Body of pancreas (tissue), 4 donors: Measurements from ENCODE around the gene TACC2. TPM values are rescaled to one million over a fixed set of nuclear protein-coding genes. Genes with fewer than 3 reads are reported as not detected.

Experiments
- ATAC-seq: fragments of 150-250 bp; one replicate; pipeline ENCODE4 v1.9.1; 2016
- DNase-seq, 4 donors: peaks; one replicate each; pipeline ENCODE4 v3.0.0-alpha.2; 2019
- H3K27ac ChIP-seq, 4 donors: fragments of 200-600 bp; sonication (generic); 1 replicate in 3 of 4; 2 replicates in 1 of 4; pipeline versions ENCODE4 v1.5.1 to v1.6.1; 2016 to 2019; ENCODE audit warnings: mild to moderate bottlenecking in 1 of 4, mixed read lengths in 1 of 4, moderate library complexity in 1 of 4
- H3K27me3 ChIP-seq, 2 donors: fragments of 200-600 bp; sonication (generic); one replicate each; pipeline ENCODE4 v1.6.0; 2016; ENCODE audit warnings: mild to moderate bottlenecking in 1 of 2
- H3K36me3 ChIP-seq, 2 donors: fragments of 200-600 bp; sonication (generic); replicated peaks in 1 of 2; 2 replicates each; pipeline ENCODE4 v1.5.1; 2016; ENCODE audit warnings: low read depth in 2 of 2; ENCODE audit not compliant: insufficient read depth in 1 of 2
- H3K4me1 ChIP-seq: fragments of 200-600 bp; sonication (generic); one replicate; pipeline ENCODE4 v1.6.0; 2016
- H3K4me3 ChIP-seq, 2 donors: fragments of 200-600 bp; sonication (generic); 1 replicate in 1 of 2; 2 replicates in 1 of 2; pipeline ENCODE4 v1.5.1; 2016 to 2019
- H3K9me3 ChIP-seq, 3 donors: fragments of 200-600 bp; sonication (generic); 1 replicate in 2 of 3; 2 replicates in 1 of 3; pipeline ENCODE4 v1.5.1; 2016
- POLR2A ChIP-seq, 3 donors: fragments of 450-650 bp; IDR thresholded peaks; one replicate each; pipeline ENCODE4 v1.6.1; 2016; ENCODE audit warnings: antibody characterized with exemption in 3 of 3, mild to moderate bottlenecking in 2 of 3
- WGBS, 2 donors: methylation state at CpG; one replicate each; pipeline ENCODE4 v1.1.5; 2017; 5-methylcytosine and 5-hydroxymethylcytosine counted together
- intact Hi-C: fragments of 100-400 bp; cut with DNase I; formaldehyde crosslinking; loops from one replicate; pipeline ENCODE4 v1.15.1; 2023
- total RNA-seq, 2 donors: library from RNA; depleted of rRNA; stranded (reverse); fragments of >200 nt; gene quantifications; one replicate each; pipeline ENCODE4 v1.1.0, GENCODE V29; 2016
- TF ChIP-seq, protein P1 (sequence below), 7 experiments: fragments of 450-650 bp in 4 of 7; fragments of 200-600 bp in 3 of 7; sonication (generic) in 3 of 7; IDR thresholded peaks; one replicate each; pipeline ENCODE4 v1.5.1; 2016 to 2019; ENCODE audit warnings: antibody characterized with exemption in 7 of 7

Gene TACC2
- total RNA-seq, 2 donors from 2014 or later, result 29.0 to 38.7 TPM

DNA sequence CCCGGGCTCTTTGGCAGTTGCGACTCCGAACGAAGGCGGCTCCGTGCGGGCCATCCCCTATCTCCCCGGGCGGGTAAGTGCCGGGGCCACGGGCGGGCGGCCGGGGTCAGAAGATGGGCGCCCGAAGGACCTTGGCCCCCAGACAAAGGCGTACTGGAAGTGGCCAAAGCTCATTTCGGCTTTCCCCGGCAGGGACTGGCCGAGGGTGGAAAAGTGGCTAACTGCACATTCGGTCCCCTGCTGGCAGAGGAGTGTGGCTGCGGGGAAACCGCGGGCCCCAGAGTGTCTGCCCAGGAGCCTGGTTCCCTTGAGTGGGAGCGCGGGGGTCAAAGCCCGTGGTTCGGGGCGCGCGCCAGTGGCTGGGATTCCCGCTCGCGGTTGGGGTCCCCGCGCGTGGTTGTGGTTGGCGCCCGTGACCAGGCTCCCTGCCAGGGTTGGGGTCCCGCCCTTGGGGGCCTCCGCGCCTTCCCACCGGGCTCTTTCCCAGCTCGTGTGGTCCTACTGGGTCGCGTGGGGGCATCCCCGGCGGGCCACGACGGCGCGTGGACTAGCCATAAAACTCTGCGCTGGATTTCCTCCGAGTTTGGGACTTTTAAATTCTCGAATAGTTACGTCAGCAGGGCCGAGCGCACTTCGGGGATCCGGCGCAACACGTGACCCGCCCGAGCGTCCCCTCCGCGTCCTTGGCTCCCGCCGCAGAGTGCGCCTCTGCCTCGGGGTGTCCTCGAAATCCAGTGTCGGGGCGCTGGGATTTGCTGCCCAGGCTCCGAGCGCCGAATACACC, 124.4 kb downstream of the TACC2 start:
- DNase-seq, result peak; percentile 71 to 77 (median 74)
- Histone ChIP-seq H3K36me3 (no peaks in the 10 kb centered on the region), H3K4me3 (peak overlapping the region; percentile 30 to 37), H3K27ac (peak overlapping the region; percentile 87 to 95 (median 90)), H3K9me3 (no peaks in the 10 kb centered on the region), H3K27me3 (no peaks in the 10 kb centered on the region), H3K4me1 (peaks cover 22% of the 10 kb centered on the region)
- intact Hi-C loops, result no loop called here
- peak; percentile 73 for ATAC-seq
- peak; percentile 69 to 75 (median 74) for TF ChIP-seq POLR2A (IDR thresholded peaks at IDR 0.05)
- TF ChIP-seq, protein P1, sequence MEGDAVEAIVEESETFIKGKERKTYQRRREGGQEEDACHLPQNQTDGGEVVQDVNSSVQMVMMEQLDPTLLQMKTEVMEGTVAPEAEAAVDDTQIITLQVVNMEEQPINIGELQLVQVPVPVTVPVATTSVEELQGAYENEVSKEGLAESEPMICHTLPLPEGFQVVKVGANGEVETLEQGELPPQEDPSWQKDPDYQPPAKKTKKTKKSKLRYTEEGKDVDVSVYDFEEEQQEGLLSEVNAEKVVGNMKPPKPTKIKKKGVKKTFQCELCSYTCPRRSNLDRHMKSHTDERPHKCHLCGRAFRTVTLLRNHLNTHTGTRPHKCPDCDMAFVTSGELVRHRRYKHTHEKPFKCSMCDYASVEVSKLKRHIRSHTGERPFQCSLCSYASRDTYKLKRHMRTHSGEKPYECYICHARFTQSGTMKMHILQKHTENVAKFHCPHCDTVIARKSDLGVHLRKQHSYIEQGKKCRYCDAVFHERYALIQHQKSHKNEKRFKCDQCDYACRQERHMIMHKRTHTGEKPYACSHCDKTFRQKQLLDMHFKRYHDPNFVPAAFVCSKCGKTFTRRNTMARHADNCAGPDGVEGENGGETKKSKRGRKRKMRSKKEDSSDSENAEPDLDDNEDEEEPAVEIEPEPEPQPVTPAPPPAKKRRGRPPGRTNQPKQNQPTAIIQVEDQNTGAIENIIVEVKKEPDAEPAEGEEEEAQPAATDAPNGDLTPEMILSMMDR (IDR thresholded peaks at IDR 0.05), result peak in 6 of 7 experiments; percentile 33 to 78 (median 60)
- WGBS, 2 donors, result 0 to 16% methylated on average over 13 to 72 of the region's 77 CpGs

DNA sequence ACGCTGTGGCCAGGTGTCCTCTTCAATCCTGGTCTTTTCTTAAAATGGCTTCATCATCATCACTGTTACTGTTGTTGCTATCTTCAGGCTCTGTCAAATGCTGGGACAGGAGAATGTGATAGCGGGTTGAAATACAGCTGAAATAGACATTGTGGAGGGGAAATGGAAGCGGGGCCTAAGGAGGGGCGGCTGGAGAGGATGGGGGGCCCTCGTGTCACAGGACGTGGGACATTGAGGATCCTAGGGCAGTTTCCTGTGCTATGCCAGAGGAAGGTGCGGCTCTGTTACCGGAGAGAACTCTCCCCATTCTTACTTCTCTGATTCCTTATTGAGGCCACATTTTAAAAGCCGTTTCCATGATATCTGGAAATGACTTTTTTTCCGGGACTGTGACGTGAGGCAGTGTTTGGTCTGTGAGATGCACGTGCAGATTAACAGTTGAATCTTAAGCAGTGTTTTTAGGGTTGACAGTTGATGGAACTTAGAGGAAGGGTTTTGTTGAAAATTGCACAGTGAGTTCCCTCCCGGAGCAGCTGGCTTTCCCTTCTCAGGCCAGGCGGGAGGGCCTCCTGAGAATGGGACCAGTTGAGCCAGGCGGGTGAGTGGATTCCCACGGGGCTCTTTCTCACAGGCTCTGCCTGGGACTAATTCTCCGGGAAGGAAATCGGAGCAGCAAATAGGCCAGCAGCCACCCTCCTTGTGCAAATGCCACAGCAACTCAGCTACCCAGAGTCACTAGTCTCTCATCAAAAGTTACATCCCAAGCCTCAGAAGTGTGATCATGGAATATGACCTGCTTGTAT, 125.2 kb downstream of the TACC2 start:
- Histone ChIP-seq H3K36me3 (no peaks in the 10 kb centered on the region), H3K27ac (peak overlapping the region; percentile 87 to 95 (median 90)), H3K4me1 (peaks cover 22% of the 10 kb centered on the region), H3K9me3 (no peaks in the 10 kb centered on the region), H3K27me3 (no peaks in the 10 kb centered on the region), H3K4me3 (peak overlapping the region in 1 of 2 donors; percentile 37)
- ATAC-seq, result no peak
- TF ChIP-seq POLR2A (IDR thresholded peaks at IDR 0.05), result no peak
- peak in 2 of 4 donors; percentile 22 to 35 for DNase-seq
- intact Hi-C loops, result no loop called here
- WGBS, 2 donors, result 58 to 73% methylated on average over 18 of the region's 18 CpGs

DNA sequence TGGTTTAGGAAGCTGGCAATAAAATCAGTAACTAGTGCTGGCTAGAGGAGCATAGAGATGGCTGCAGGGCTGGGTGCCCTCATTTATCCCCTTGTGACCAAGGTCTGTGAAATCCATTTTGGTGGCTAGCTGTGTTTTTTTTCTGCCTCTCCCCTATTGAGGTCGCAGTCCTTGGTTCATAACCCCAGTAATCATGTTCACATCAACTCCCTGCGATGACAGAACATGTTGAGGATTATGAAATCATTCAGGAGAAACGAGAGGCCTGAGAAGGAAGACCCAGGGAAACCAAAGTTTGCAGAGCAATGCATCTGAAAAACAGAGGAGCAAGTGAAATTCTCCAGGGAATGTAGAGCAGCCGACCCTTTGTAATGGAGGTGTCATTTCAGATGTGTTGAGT, 126.9 kb downstream of the TACC2 start:
- Histone ChIP-seq H3K4me3 (no peak overlapping the region), H3K9me3 (no peaks in the 10 kb centered on the region), H3K36me3 (no peaks in the 10 kb centered on the region), H3K27ac (no peak overlapping the region), H3K4me1 (peaks cover 22% of the 10 kb centered on the region), H3K27me3 (no peaks in the 10 kb centered on the region)
- intact Hi-C loops, result no loop called here
- WGBS, 2 donors, result 65 to 68% methylated on average over 4 of the region's 4 CpGs
- ATAC-seq (no peak), DNase-seq (no peak)
- TF ChIP-seq POLR2A (IDR thresholded peaks at IDR 0.05), result no peak
- TF ChIP-seq, protein P1 (IDR thresholded peaks at IDR 0.05), result no peak

DNA sequence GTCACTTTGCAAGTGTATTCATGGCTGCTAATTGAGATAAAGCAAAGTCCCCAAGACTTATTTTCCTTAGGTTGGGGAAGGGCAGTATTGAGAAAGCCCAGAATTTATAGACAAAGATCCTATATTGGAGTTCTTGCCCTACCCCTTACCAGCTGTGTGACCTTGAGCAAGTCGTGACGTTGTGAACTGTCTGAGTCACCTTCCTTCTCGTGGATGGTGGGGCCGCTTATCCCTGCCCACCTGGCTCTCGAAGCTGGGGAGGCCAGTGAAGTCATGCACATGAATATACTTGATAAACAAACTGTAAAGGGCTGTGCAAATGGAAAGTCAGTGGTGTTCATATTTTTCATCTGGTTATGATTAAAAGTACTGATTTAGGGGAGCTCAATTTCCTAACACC, 127.4 kb downstream of the TACC2 start:
- DNase-seq (peak in 2 of 4 donors; percentile 27 to 56), ATAC-seq (no peak)
- Histone ChIP-seq H3K4me1 (peaks cover 22% of the 10 kb centered on the region), H3K27me3 (no peaks in the 10 kb centered on the region), H3K27ac (no peak overlapping the region), H3K9me3 (no peaks in the 10 kb centered on the region), H3K4me3 (no peak overlapping the region), H3K36me3 (no peaks in the 10 kb centered on the region)
- intact Hi-C loops, result no loop called here
- WGBS, 2 donors, result 28 to 46% methylated on average over 5 of the region's 5 CpGs
- TF ChIP-seq, protein P1 (IDR thresholded peaks at IDR 0.05), result no peak
- no peak for TF ChIP-seq POLR2A (IDR thresholded peaks at IDR 0.05)

DNA sequence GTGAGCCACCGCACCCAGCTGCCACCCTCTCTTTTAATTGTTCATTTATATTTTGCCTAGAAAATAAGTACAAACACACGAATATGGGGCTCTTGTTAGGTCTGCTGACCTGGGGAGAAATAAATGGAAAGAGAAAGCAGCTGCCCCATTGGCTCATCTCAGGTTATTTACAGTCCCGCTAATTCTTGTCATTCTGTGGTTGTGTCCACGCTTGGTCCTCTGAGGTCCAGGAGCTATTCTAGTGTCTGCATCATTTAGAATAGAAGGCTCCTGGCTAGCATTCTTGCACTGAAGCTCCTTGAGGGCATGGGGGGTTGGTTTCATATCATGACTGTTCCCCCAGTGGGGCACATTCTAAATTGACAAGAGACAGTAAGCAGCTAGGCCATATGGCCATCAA, 128.5 kb downstream of the TACC2 start:
- intact Hi-C loops, result no loop called here
- H3K36me3 ChIP-seq, result no peaks in the 10 kb centered on the region
- no peak overlapping the region for H3K27ac ChIP-seq
- TF ChIP-seq, protein P1 (IDR thresholded peaks at IDR 0.05), result no peak
- no peak for TF ChIP-seq POLR2A (IDR thresholded peaks at IDR 0.05)
- ATAC-seq, result no peak
- no peaks in the 10 kb centered on the region for H3K9me3 ChIP-seq
- H3K27me3 ChIP-seq, result no peaks in the 10 kb centered on the region
- WGBS, 2 donors, result 97% methylated on average over 4 of the region's 4 CpGs
- DNase-seq, result no peak
- H3K4me1 ChIP-seq, result peaks cover 12% of the 10 kb centered on the region
- H3K4me3 ChIP-seq, result no peak overlapping the region
